ENCODE measurements around the gene SLC4A8.

DNA sequence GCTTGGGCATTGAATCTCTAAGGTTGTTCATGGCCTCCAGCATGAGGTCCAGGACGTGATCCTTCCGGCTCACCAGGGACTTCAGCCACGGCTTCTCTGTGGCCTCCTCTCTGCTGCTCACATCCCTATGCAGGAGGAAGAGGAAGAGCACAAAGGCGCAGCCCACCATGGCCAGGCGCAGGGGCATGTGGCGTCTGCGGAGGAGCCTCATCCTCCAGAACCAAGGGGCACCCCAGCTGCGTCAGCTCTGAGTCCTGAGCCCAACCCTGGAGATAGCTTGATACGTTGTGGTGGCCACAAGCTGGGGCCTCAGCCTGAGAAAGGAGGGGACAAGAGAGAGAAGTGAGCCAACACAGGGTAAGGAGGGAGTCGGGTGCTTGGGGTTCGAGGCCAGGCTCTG is 45.1 kb upstream of the SLC4A8 start:
- no peak for TF ChIP-seq CTCF (IDR thresholded peaks at IDR 0.05)
- no peak for TF ChIP-seq ZFX (IDR thresholded peaks at IDR 0.05; ENCODE audit: borderline replicate concordance)

All from 22Rv1 (cell line).